GM15510 (cell line): ENCODE measurements around the gene SLC8A1.

Source experiments
- POLR2A ChIP-seq: IDR thresholded peaks from 3 replicates; pipeline ENCODE4 v1.6.1; 2011; ENCODE audit warnings: borderline replicate concordance; ENCODE audit not compliant: insufficient read length; ENCODE audit errors: extremely low read depth

The SLC8A1 gene

DNA sequence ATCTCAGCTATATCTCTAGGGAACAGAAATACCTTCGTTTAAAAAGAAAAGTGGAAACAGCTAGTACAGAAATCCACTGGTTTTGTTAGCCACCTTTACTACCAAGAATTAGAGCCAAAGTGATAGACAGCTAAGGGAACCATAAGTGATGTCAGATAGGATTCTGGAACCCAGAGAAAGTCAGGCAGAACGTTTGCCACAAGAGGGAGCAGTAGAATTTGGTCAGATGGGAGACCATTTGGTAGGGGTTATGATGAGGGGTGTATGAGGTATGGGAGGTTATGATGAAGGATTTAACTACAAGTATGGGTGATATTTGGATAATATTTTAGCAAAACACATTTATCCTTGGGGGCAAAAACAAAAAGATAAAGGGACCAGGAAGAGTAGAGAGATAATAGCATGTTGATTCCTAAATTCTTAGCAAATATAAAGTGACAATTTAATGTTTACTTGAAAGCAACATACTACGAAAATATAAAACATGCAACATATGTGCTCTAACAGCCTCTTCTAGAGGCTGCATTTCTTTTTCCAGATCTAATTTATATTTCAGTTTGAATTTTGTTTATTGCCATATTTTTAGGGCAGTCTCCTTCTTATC, 3.3 kb downstream of the SLC8A1 start:
- no peak for TF ChIP-seq POLR2A

DNA sequence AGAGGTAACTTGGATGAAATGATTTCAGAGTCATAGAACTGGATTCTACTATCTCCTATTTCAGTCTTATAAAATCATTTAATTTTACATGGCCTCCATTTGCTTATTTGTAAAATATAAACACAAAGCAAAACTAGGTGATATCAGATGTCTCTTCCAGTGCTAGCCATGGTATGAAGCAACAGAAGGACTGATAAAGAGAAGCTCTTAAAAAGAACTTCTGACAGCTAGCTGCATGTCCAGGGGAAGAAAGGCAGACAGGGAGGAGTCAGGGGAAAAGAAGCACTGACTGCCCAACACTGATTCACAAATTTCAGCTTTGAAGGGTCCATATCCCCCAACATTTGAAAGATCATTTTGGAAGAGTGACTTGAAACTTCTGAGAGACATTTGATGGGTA, 6.4 kb downstream of the SLC8A1 start:
- TF ChIP-seq POLR2A = no peak

DNA sequence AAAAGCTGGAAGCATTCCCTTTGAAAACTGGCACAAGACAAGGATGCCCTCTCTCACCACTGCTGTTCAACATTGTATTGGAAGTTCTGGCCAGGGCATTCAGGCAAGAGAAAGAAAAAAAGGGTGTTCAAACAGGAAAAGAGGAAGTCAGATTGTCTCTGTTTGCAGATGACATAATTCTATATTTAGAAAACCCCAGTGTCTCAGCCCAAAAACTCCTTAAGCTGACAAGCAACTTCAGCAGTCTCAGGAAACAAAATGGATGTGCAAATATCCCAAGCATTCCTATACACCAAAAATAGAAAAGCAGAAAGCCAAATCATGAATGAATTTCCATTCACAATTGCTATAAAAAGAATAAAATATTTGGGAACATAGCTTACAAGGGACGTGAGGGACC, 11.1 kb downstream of the SLC8A1 start:
- no peak for TF ChIP-seq POLR2A

DNA sequence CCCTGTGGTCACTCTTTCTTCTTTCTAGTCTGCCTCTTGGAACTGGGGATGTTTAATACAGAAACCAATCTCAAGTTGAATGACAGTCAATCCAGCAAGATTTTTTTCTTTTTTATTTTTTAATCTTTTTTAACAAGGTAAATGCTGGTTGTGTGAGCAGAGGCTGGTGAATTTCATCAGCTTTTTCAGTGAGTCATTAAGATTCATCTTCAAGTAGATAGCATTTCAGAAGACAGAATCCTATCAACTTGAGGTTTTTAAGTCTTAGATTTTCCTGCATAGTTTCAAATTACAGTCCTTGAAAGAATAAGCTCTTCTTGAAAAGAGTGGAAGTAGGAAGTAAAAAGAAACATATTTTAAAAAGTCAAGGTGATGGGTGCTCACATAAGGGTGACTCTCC, 12.4 kb downstream of the SLC8A1 start:
- TF ChIP-seq POLR2A = no peak

DNA sequence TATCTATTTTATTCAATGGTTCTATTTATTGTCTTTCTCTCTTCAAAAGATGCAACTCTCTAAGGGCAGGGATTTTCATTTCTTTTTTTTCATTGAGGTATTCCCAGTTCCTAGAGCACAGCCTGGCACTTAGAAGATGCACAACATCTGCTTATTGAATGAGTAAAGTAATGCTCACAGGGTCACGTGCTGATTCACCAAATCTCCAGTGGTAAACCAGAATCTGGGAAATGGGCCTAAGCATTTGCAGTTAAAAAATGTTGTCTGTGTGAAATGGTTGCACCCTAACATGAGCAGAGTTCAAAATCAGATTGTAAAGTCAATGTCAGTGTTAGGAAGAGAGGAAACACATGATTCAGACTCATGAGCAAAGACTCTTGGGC, 15.8 kb downstream of the SLC8A1 start:
- no peak for TF ChIP-seq POLR2A

DNA sequence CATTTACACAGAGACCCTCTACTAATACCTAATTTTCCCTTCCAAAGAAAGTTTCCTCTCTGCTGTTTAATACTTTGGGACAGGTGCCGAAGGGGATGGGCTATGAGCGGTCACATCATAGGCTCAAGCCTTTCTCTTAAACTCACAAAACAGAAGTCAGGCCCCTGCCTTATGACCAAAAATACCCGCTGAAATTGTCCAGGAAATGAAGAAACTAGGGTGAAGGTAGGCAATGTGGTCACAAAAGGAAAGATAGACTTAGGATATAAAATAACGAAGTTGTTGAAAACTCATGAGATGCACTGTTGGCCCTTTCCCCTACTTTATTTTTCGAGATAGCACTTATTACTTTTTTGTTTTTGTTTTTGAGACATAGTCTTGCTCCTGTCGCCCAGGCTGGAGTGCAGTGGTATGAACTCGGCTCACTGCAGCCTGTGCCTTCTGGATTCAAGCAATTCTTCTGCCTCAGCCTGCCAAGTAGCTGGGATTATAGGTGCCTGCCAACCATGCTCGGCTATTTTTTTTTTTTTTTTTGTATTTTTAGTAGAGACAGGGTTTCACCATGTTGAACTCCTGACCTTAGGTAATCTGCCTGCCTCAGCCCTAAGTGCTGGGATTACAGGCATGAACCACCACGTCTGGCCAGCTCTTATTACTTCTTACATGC, 16.3 kb downstream of the SLC8A1 start:
- TF ChIP-seq POLR2A = no peak

DNA sequence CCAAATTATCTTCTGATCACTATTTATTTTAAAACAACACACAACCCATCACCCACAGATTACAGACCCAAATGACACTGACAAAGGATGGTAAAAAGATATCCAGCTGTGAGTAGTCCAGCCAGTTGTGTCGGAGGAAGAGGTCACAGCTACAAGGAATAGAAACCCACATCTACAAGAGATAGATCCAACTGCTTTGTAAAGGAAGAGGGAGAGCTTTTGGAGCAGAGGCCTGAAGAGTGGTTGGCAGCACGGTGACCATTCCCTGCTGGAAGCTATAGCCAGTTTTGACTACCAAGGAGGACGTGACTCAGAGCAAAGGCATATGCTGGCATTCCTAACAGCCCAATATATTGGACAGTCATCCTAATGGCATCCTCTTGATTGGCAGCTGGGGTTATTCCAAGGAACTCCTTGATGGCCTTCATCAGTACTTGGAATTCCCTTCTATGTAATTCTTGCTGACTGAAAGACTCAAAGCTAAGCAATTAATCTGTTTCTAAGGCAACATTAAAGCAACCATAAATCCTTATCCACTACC, 17.1 kb downstream of the SLC8A1 start:
- no peak for TF ChIP-seq POLR2A

DNA sequence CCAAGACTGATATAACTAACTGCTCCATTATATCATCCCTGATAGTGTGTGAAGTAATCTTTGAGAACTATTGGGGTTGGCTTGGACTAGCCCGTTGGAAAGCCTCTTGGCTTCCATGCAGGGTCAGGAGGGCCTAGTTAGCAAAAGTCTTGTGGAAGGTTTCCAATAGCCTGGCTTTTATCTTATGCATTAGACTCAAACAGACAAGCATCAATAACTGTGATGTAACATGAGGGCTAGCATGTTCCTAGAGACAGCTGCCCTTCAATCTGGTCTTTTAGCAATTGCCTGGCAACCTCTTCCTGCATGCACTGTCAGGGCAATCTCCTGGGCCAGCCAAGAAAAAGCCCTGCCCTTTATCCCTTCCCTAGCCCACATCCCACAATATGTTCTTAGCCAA, 18.2 kb downstream of the SLC8A1 start:
- no peak for TF ChIP-seq POLR2A

DNA sequence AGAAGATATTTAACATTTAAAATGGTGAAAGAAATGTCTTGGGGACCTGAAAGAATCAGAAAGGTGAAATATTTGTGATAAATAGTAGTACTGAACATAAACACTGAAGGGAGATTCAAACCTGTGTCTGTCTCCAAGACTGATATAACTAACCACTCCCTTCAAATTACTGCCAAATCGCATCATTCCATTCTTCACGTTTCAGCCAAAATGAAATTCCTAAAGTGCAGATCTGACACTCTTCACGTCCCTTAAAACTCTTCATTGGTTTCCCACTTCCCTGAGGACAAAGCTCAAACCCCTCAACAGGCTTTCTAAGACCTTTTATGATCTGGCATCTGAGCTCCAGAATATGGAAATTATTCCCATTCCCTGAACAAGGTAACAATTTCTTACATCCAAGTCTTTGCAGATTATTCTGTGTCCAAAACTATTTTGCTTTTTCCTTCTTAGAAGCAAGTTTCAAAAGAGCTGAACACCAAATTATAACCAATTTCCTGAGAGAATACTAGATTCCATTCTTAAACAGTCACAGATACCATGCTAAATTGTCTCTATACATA, 18.9 kb downstream of the SLC8A1 start:
- TF ChIP-seq POLR2A = no peak

DNA sequence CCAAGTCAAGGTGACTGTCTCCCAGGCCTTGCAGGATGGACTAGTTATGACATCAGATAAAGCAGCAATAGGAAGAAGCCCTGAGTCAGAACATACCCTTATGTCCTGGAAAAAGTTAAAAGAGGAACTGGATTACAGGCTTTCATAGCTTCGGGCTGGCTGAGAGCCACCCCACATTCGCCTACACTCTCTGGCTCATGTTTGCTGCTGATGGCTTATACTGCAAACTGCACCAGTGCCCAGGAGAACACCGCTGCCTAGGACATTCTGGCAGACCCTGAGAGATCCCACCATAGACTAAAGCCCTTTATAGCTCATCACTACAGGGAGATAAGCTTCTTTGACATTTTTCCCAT, 20.3 kb downstream of the SLC8A1 start:
- no peak for TF ChIP-seq POLR2A

DNA sequence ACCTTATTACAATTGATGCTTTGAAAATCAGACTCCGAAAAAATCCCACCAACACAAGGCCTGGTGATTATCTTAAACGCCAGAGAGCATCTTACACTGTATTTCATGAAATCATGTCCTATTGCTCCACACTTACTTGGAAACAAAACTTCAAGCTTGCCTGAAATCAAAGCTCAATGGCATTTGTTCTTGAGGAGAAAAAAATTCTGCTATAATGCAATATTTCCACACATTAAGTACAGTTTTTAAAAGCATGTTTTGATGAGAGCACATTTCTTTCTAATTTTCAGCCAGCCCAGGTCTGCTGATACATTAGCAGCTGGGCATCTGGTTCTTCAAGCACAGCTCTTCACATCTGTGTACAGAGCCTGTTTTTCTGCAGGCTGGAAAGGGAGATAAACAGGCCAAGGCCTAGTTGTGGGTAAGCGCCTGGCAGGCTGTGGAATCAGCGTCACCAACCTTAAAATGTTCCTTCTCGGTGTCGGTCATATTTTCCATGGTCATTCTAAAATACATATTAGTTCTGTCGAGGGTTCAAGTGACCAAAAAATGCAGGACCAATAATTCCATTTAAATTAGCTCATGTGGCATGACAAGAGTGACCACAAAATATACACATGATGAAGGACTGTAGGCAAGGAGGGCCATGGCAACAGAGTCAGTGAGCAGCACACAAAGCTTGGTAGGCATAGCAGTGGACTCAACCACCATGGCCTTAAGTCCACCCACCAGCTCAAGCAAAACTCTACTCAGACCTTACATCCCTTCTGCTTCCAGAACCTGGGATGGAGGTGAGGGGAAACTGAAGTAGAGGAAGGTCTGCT, 20.9 kb downstream of the SLC8A1 start:
- no peak for TF ChIP-seq POLR2A

DNA sequence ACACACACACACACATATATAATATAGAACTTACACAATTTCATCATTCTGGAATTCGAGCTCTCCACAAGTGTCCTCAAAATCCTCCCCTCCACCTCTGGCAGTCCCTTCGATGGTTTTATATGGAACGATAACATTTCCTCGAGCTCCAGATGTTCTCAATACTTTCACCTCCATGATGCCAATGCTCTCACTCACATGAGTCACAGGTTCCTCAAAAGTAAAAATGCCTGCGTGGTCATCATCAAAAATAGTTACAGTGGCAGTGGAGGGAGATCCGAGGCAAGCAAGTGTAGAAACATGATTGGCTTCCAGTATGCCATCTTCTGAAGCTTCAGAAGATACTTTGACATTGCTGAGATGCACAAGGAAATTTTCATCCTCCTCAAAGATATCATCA, 23.5 kb downstream of the SLC8A1 start:
- TF ChIP-seq POLR2A = no peak

DNA sequence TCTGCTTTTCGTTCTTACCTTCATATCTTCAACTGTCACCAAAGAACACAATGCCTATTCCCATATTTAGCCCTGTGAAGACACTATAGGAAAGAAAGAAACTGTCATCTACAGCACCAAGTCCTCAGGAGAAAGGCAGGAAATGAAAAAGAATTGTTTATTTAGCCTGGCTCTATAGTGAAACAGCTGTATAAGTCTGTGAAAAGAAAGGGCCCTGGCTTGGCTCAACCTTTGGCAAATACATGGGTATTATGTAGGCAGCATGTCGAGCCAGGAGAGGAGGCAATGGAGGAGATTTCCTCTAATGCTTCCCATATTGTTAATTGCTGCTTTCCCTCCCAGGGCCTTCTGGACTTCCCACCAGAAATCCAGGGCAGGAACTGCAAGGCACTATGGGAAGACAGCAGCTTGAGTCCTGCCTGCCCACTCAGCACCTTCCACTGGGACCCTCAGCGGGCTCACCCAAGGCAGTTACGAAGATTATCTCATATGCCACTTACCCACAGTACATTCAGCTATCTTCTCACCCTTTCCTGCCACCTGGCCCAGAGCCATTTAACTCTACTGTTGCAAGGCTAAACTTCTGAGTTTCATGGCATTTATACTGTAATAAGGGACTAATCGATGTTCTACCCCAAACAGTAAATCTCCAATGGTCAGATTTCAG, 30.1 kb downstream of the SLC8A1 start:
- TF ChIP-seq POLR2A = no peak

DNA sequence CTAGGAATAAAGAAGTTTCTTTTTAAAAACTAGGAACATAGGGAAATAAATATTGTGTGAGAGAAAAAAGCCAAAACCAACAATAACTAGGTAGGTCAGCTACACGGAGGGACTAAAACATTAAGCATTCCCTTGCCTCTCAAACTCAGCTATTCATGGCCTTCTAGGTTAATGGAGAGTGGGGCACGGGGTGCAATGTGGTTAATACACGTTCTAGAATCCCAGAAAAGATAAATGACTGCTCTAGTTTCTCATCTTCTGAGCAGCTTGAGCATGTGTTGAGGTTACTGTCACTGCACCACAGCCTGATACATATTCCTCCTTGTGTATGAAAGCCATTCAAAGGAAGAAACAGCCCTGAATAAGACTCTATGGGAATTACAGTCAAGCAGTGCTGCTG, 31.4 kb downstream of the SLC8A1 start:
- no peak for TF ChIP-seq POLR2A

DNA sequence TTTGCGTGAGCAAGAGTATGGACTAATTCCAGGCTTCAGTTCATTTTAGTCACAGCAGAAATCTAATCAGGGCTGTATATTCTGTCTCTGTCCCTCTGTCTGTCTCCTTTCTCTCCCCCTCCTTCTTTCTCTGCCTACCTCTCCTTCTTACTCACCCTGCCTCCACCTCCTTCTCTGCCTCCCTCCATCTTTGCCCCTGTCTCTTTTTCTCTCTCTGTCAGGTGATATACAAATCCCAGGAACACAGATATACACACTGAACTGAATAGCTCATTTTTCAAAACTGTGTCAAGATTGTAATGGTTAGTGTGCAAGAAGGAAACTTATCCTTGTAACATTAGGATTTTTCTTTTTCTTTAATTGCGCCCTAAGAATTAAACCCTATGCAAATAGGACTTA, 32.5 kb downstream of the SLC8A1 start:
- no peak for TF ChIP-seq POLR2A
